IMR-90 (cell line): ENCODE results near the gene TEX261. TPM values are rescaled to one million over a fixed set of nuclear protein-coding genes. Genes with fewer than 3 reads are reported as not detected.
"Not testable (repeated sequence)": the region's sequence is repeated elsewhere in the genome, so short reads cannot be mapped to it uniquely, and the experiment has no call there.

Experiments used
- ATAC-seq: fragments of 200-7000 bp; cut with Tn5 transposase; 2 replicates; pipeline ENCODE4 v1.9.1; 2020; ENCODE audit warnings: low read depth, mild to moderate bottlenecking, moderate library complexity
- BruUV-seq: library from RNA; stranded (reverse); fragments of 400-500 nt; replicated peaks from 2 replicates; lab custom pipeline; 2021; lab: Mats Ljungman, UMichigan
- CTCF ChIA-PET: fragments of 300-600 bp; formaldehyde crosslinking; extraction: SDS; loops from one replicate; lab custom pipeline; 2021; ENCODE audit warnings: antibody characterized with exemption; lab: Yijun Ruan, JAX
- POLR2A ChIA-PET: fragments of 300-600 bp; sonication (Branson Sonifier 250); formaldehyde crosslinking; loops from one replicate; lab custom pipeline; 2022; ENCODE audit warnings: antibody characterized with exemption; ENCODE audit not compliant: unreplicated experiment; lab: Charles Lee
- DNase-seq: peaks from one replicate; pipeline ENCODE4 v3.0.0; 2013
- H2AFZ ChIP-seq: replicated peaks from 2 replicates; pipeline ENCODE3; 2013; ENCODE audit warnings: low read length, mild to moderate bottlenecking; ENCODE audit not compliant: poor library complexity
- H2AK5ac ChIP-seq: 2 replicates; pipeline ENCODE4 v1.6.1; 2013; ENCODE audit warnings: low read depth, low read length, inconsistent platforms
- H2AK9ac ChIP-seq: replicated peaks from 2 replicates; pipeline ENCODE3; 2013; ENCODE audit warnings: mild to moderate bottlenecking, low read depth, low read length, moderate library complexity; ENCODE audit not compliant: poor library complexity
- H2BK120ac ChIP-seq: 2 replicates; pipeline ENCODE4 v1.6.1; 2013; ENCODE audit warnings: low read depth, low read length, inconsistent platforms
- H2BK15ac ChIP-seq: 3 replicates; pipeline ENCODE4 v1.6.1; 2013; ENCODE audit warnings: low read depth, low read length, inconsistent platforms
- H2BK20ac ChIP-seq: 2 replicates; pipeline ENCODE4 v1.6.1; 2013; ENCODE audit warnings: low read depth, mild to moderate bottlenecking, inconsistent platforms, low read length, moderate library complexity
- H2BK5ac ChIP-seq: 2 replicates; pipeline ENCODE4 v1.6.1; 2013; ENCODE audit warnings: mild to moderate bottlenecking, low read depth, low read length, inconsistent platforms; ENCODE audit not compliant: poor library complexity, severe bottlenecking
- H3K14ac ChIP-seq: replicated peaks from 2 replicates; pipeline ENCODE4 v1.6.1; 2013; ENCODE audit warnings: low read depth, low read length, inconsistent platforms
- H3K18ac ChIP-seq: 2 replicates; pipeline ENCODE4 v1.6.1; 2013; ENCODE audit warnings: low read depth, low read length, control low read depth
- H3K23ac ChIP-seq: 2 replicates; pipeline ENCODE4 v1.6.1; 2013; ENCODE audit warnings: low read depth, low read length, inconsistent platforms
- H3K27ac ChIP-seq: 2 replicates; pipeline ENCODE4 v1.5.1; 2013; ENCODE audit warnings: mild to moderate bottlenecking, control low read depth, low read length; ENCODE audit not compliant: insufficient read depth
- H3K27me3 ChIP-seq: 2 replicates; pipeline ENCODE4 v1.6.1; 2013; ENCODE audit warnings: low read length; ENCODE audit not compliant: control insufficient read depth, insufficient read depth
- H3K36me3 ChIP-seq: 2 replicates; pipeline ENCODE4 v1.6.1; 2013; ENCODE audit warnings: low read length, mixed read lengths; ENCODE audit not compliant: control insufficient read depth, insufficient read depth
- H3K4ac ChIP-seq: 2 replicates; pipeline ENCODE4 v1.6.1; 2013; ENCODE audit warnings: low read depth, low read length, inconsistent platforms
- H3K4me1 ChIP-seq: 2 replicates; pipeline ENCODE4 v1.6.1; 2013; ENCODE audit warnings: low read length, mixed read lengths; ENCODE audit not compliant: control insufficient read depth, insufficient read depth
- H3K4me2 ChIP-seq: 2 replicates; pipeline ENCODE4 v1.6.1; 2013; ENCODE audit warnings: low read depth, mild to moderate bottlenecking, control low read depth, low read length, moderate library complexity
- H3K4me3 ChIP-seq: 2 replicates; pipeline ENCODE4 v1.5.1; 2013; ENCODE audit warnings: low read depth, mild to moderate bottlenecking, control low read depth, low read length, moderate library complexity; ENCODE audit not compliant: insufficient read depth
- H3K56ac ChIP-seq: 2 replicates; pipeline ENCODE4 v1.6.1; 2013; ENCODE audit warnings: low read length, inconsistent platforms; ENCODE audit not compliant: insufficient read depth; ENCODE audit errors: extremely low read depth
- H3K79me1 ChIP-seq, 2 experiments: 2 replicates each; pipeline ENCODE4 v1.6.1; 2013; ENCODE audit warnings: low read length in 2 of 2, inconsistent platforms in 1 of 2, low read depth in 1 of 2
- H3K9ac ChIP-seq: 2 replicates; pipeline ENCODE4 v1.6.1; 2013; ENCODE audit warnings: low read depth, low read length, control low read depth
- H3K9me1 ChIP-seq: 2 replicates; pipeline ENCODE4 v1.6.1; 2013; ENCODE audit warnings: low read length, inconsistent platforms; ENCODE audit not compliant: insufficient read depth
- H3K9me3 ChIP-seq: 2 replicates; pipeline ENCODE4 v1.6.1; 2013; ENCODE audit warnings: low read length; ENCODE audit not compliant: control insufficient read depth, insufficient read depth
- H4K20me1 ChIP-seq: 2 replicates; pipeline ENCODE4 v1.6.1; 2013; ENCODE audit warnings: low read length, inconsistent platforms; ENCODE audit not compliant: insufficient read depth
- H4K5ac ChIP-seq: 2 replicates; pipeline ENCODE4 v1.6.1; 2013; ENCODE audit warnings: mild to moderate bottlenecking, low read depth, low read length, control low read depth
- H4K8ac ChIP-seq, 2 experiments: 2 replicates each; pipeline ENCODE4 v1.6.1; 2013; ENCODE audit warnings: low read depth in 2 of 2, low read length in 2 of 2, control low read depth in 1 of 2, inconsistent platforms in 1 of 2
- H4K91ac ChIP-seq: 2 replicates; pipeline ENCODE4 v1.6.1; 2013; ENCODE audit warnings: low read depth, low read length, inconsistent platforms; ENCODE audit not compliant: insufficient read depth
- WGBS, 2 experiments: methylation state at CpG; one replicate each; pipeline versions ENCODE4 v1.1.5 to v1.1.7; 2013; ENCODE audit warnings: missing lambda C conversion rate in 2 of 2; ENCODE audit not compliant: insufficient read length in 1 of 2; ENCODE audit errors: extremely low coverage in 2 of 2; 5-methylcytosine and 5-hydroxymethylcytosine counted together
- dilution Hi-C: fragments of 300-500 bp; cut with HindIII; formaldehyde crosslinking; loops from one replicate; pipeline ENCODE4 v1.14.3; 2018; ENCODE audit warnings: low sequenced_read_pairs; ENCODE audit not compliant: unreplicated experiment
- in situ Hi-C: fragments of 300-500 bp; cut with MboI; formaldehyde crosslinking; loops from 3 replicates; pipeline ENCODE4 v1.14.3; 2019; ENCODE audit warnings: low sequenced_read_pairs, inconsistent platforms, mixed read lengths
- intact Hi-C: fragments of 100-400 bp; cut with micrococcal nuclease; formaldehyde crosslinking; loops from 2 replicates; pipeline ENCODE4 v1.10.0; 2022
- polyA plus RNA-seq, 3 experiments: library from polyadenylated mRNA; depleted of rRNA; stranded (reverse); fragments of >200 nt; gene quantifications; 2 replicates each; pipeline ENCODE4 v1.2.3, GENCODE V29; 2012; ENCODE audit warnings: low replicate concordance in 1 of 3
- total RNA-seq: library from RNA; depleted of rRNA; stranded (reverse); fragments of >200 nt; gene quantifications from 2 replicates; pipeline ENCODE4 v1.2.3, GENCODE V29; 2012

TEX261 gene
- total and polyA plus RNA-seq, 2 of the 4 experiments (the other 2 are of a cell fraction), result 26.3 to 69.8 TPM

- H4K8ac ChIP-seq, dilution Hi-C loops, H3K23ac ChIP-seq, H4K20me1 ChIP-seq, H2BK20ac ChIP-seq, H2BK5ac ChIP-seq, H3K4me1 ChIP-seq, H3K27me3 ChIP-seq, H3K4ac ChIP-seq, H3K9ac ChIP-seq, H3K9me3 ChIP-seq, CTCF ChIA-PET, H3K79me1 ChIP-seq, H2BK120ac ChIP-seq, H2AK9ac ChIP-seq, H3K27ac ChIP-seq, H2AK5ac ChIP-seq, H3K4me3 ChIP-seq, POLR2A ChIA-PET, H3K9me1 ChIP-seq, intact Hi-C loops, ATAC-seq, DNase-seq, H4K5ac ChIP-seq, H3K36me3 ChIP-seq, H3K18ac ChIP-seq, H3K14ac ChIP-seq, H2BK15ac ChIP-seq, BruUV-seq, H3K56ac ChIP-seq, H4K91ac ChIP-seq, in situ Hi-C loops, H2AFZ ChIP-seq, H3K4me2 ChIP-seq: not testable (repeated sequence)
- WGBS, 2 experiments, result no CpG with 5 or more reads among the region's 8 CpGs
These were observed 41.6 kb upstream of the TEX261 start for GRCh38 chr2:71036296-71036695.

- H3K23ac ChIP-seq, H2AFZ ChIP-seq, H2BK5ac ChIP-seq, H3K14ac ChIP-seq, H3K36me3 ChIP-seq, H3K9me1 ChIP-seq, H2BK15ac ChIP-seq, ATAC-seq, H4K91ac ChIP-seq, H3K18ac ChIP-seq, H3K27ac ChIP-seq, H3K4me3 ChIP-seq, H3K4ac ChIP-seq, POLR2A ChIA-PET, H2AK5ac ChIP-seq, H3K9ac ChIP-seq, H3K27me3 ChIP-seq, H2BK20ac ChIP-seq, CTCF ChIA-PET, H4K20me1 ChIP-seq, H3K56ac ChIP-seq, H3K4me1 ChIP-seq, H2BK120ac ChIP-seq, H4K5ac ChIP-seq, H2AK9ac ChIP-seq, BruUV-seq, H3K79me1 ChIP-seq, DNase-seq, H3K4me2 ChIP-seq, H3K9me3 ChIP-seq, H4K8ac ChIP-seq, in situ Hi-C loops, intact Hi-C loops, dilution Hi-C loops: not testable (repeated sequence)
- WGBS, 2 experiments, result no CpG with 5 or more reads among the region's 15 CpGs
These were observed 29.0 kb upstream of the TEX261 start for GRCh38 chr2:71023553-71024243.
